D721Med (cell line): ENCODE results near the gene QRFP.

Experiments
- DNase-seq: peaks from one replicate; pipeline ENCODE4 v3.0.0; 2011; ENCODE audit warnings: low spot score; ENCODE audit not compliant: insufficient read length
- FAIRE-seq: peaks from 2 replicates; lab custom pipeline; 2011; peaks lifted over from hg19 to GRCh38; lab: Jason Lieb, UNC
- CTCF ChIP-seq: IDR thresholded peaks from 2 replicates; pipeline ENCODE4 v1.5.1; 2012; ENCODE audit warnings: mild to moderate bottlenecking, control low read depth; ENCODE audit not compliant: insufficient read depth; ENCODE audit errors: missing control alignments

Gene QRFP

GRCh38 chr9:130927338-130927737, 30.7 kb upstream of the QRFP start:
- TF ChIP-seq CTCF: no peak
- FAIRE-seq (no peak), DNase-seq (no peak)

GRCh38 chr9:130925050-130925678, 28.6 kb upstream of the QRFP start:
- TF ChIP-seq CTCF: no peak
- FAIRE-seq (no peak), DNase-seq (no peak)

- DNase-seq (no peak), FAIRE-seq (no peak)
- TF ChIP-seq CTCF: no peak
Measured at GRCh38 chr9:130924448-130924788, 27.8 kb upstream of the QRFP start.

- DNase-seq (no peak), FAIRE-seq (no peak)
- no peak for TF ChIP-seq CTCF
Measured at GRCh38 chr9:130923611-130924447, 27.2 kb upstream of the QRFP start.

GRCh38 chr9:130922893-130923610, 26.4 kb upstream of the QRFP start:
- FAIRE-seq (no peak), DNase-seq (no peak)
- no peak for TF ChIP-seq CTCF

GRCh38 chr9:130921989-130922892, 25.6 kb upstream of the QRFP start:
- TF ChIP-seq CTCF: no peak
- FAIRE-seq (no peak), DNase-seq (no peak)
